GM12801 (cell line): Measurements from ENCODE around the gene LYSMD4.

Source experiments
- CTCF ChIP-seq: IDR thresholded peaks from one replicate; pipeline ENCODE4 v1.5.1; 2011; ENCODE audit warnings: control low read depth; ENCODE audit not compliant: insufficient read length; ENCODE audit errors: extremely low read depth

Gene LYSMD4

GRCh38 chr15:99720533-99720932, 12.7 kb downstream of the LYSMD4 start:
- TF ChIP-seq CTCF = no peak

- no peak for TF ChIP-seq CTCF
Measured at GRCh38 chr15:99719096-99719541, 14.1 kb downstream of the LYSMD4 start.

GRCh38 chr15:99718421-99718820, 14.8 kb downstream of the LYSMD4 start:
- no peak for TF ChIP-seq CTCF

GRCh38 chr15:99717161-99718009, 15.9 kb downstream of the LYSMD4 start:
- TF ChIP-seq CTCF = no peak

- TF ChIP-seq CTCF = no peak
Measured at GRCh38 chr15:99716540-99717095, 16.6 kb downstream of the LYSMD4 start.

DNA sequence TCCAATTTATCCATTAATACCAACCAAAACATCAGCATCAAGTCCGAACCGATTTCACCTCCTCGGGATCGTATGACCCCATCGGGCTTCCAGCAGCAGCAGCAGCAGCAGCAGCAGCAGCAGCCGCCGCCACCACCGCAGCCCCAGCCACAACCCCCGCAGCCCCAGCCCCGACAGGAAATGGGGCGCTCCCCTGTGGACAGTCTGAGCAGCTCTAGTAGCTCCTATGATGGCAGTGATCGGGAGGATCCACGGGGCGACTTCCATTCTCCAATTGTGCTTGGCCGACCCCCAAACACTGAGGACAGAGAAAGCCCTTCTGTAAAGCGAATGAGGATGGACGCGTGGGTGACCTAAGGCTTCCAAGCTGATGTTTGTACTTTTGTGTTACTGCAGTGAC, 20.8 kb downstream of the LYSMD4 start:
- no peak for TF ChIP-seq CTCF

DNA sequence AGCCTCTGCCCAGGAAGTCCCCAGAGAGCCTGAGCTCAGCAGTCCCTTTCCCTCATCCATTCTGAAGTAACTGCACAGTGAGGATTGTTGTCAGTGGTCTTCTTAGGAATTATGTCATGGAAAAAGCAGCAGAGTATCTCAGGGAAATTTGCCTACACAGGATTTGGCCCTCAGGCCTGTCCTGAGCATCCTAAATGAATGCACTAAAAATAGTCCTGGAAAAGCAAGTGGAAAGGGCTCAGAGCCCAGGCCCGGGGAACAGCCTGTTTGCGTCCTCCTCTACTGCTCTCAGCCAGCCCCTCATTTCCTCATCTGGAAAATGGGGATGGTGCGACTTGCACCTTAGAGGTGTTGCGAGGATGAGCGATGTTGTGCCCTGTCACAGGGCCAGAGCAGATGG, 21.6 kb downstream of the LYSMD4 start:
- TF ChIP-seq CTCF = no peak
